Left cardiac atrium (tissue), 4 donors: ENCODE results near the gene SUPT7L. TPM values are rescaled to one million over a fixed set of nuclear protein-coding genes. Genes with fewer than 3 reads are reported as not detected.
A peak's percentile ranks its signal among the peaks of the same experiment; 100 is the strongest.
"Not testable (repeated sequence)": the region's sequence is repeated elsewhere in the genome, so short reads cannot be mapped to it uniquely, and the experiment has no call there.

Experiments
- ATAC-seq, 2 donors: fragments of 200-7000 bp; cut with Tn5 transposase; one replicate each; pipeline ENCODE4 v1.9.1; 2020; ENCODE audit warnings: mild to moderate bottlenecking in 2 of 2, moderate library complexity in 2 of 2
- DNase-seq: peaks from one replicate; pipeline ENCODE4 v3.0.0-alpha.2; 2020
- intact Hi-C, 2 donors: fragments of 100-400 bp; cut with DNase I; formaldehyde crosslinking; loops; one replicate each; pipeline versions ENCODE4 v1.14.1 to v1.15.1; 2022 to 2023
- total RNA-seq, 2 donors: library from RNA; stranded (reverse); fragmentation: NEBNext Ultra II Directional; extraction: Animal tissue kit (Norgen Biotek cat#: 25700); gene quantifications; one replicate each; pipeline ENCODE4 v1.2.1, GENCODE V29; 2021
- donor health status: DM: no; HTN: yes; CAD: no.
- donor health status: DM: no; HTN: yes; CAD: no; lungs with severe emphysema.
- donor health status: DM: yes; HTN: yes; CAD: no.
- donor health status: Dilated cardiomyopathy.

SUPT7L gene
- total RNA-seq, 2 donors from 2014 or later, result 22.6 to 23.6 TPM

GRCh38 chr2:27690052-27690451 lies 26.6 kb upstream of the SUPT7L start:
- ATAC-seq (no peak), DNase-seq (no peak)
- intact Hi-C loops, result no loop called here

GRCh38 chr2:27689424-27689823 lies 26.0 kb upstream of the SUPT7L start:
- intact Hi-C loops, result no loop called here
- ATAC-seq (no peak), DNase-seq (no peak)

DNA sequence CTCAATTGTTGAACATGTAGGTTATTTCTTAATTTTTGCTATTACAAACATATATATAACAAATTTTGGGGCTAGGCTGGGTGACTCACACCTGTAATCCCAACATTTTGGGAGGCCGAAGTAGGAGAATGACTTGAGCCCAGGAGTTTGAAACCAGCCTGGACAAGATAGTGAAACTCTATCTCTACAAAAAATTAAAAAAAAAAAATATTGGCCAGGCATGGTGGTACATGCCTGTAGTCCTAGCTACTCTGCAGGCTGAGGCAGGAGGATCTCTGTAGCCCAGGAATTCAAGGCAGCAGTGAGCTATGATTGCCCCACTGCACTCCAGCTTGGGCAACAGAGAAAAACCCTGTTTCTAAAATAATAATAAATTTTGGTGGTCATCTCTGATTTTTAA lies 23.8 kb upstream of the SUPT7L start:
- intact Hi-C loops, result no loop called here
- DNase-seq, result no peak
- ATAC-seq, result no peak

DNA sequence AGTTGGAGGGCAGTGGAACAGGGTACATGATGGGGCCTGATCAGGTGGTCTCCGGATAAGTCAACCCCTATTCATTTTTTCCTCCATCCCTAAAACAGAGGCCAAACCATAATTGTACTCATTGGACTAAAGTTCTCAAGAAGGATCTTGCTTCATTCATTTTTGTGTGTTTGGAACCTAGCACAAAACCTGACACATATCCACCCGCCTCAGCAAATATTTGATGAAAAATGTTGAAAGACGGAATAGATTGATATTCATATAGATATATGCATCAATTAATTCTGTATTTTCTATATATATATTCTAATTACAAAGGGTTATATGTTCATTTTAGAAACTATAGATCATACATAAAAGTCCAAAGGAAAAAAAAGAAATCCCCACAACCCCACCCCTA lies 22.2 kb upstream of the SUPT7L start:
- intact Hi-C loops, result no loop called here
- DNase-seq, result no peak
- no peak for ATAC-seq

DNA sequence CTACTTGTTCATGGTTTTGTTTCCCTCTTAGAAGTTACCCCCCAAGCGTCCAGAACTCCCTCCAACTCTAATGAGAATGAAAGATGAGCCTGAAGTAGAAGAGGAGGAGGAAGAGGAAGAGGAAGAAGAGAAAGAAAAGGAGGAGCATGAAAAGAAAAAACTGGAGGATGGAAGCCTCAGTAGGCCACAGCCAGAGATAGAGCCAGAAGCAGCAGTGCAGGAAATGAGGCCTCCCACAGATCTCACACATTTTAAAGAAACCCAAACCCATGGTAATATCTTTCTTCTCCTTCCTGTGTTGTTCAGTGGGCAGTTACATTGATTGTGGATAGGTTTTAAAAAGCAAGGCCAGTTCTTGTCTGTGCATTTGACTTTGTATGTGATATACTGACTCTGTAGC lies 21.6 kb upstream of the SUPT7L start:
- DNase-seq, intact Hi-C loops, ATAC-seq: not testable (repeated sequence)

GRCh38 chr2:27683390-27684071 lies 20.1 kb upstream of the SUPT7L start:
- intact Hi-C loops, result no loop called here
- peak; percentile 60 to 70 for ATAC-seq
- DNase-seq, result peak; percentile 80

DNA sequence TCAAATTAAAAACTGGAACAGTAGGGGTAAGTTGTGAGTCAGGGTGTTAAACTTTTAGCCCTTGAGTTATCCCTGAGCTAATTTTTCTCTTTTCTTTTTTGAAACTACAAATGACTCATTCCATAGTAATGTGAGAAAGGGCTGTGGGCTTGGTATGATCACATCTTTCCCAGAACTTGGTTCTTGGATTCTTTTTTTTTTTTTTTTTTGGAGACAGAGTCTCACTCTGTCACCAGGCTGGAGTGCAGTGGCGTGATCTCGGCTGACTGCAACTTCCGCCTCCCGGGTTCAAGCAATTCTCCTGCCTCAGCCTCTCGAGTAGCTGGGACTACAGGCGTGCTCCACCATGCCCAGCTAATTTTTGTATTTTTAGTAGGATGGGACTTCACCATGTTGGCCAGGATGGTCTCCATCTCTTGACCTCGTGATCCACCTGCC lies 18.9 kb upstream of the SUPT7L start:
- intact Hi-C loops, DNase-seq: not testable (repeated sequence)
- peak in 1 of 2 donors; percentile 79 for ATAC-seq

GRCh38 chr2:27681841-27682240 lies 18.4 kb upstream of the SUPT7L start:
- DNase-seq (no peak), ATAC-seq (peak in 1 of 2 donors; percentile 39)
- intact Hi-C loops, result no loop called here

- intact Hi-C loops, result no loop called here
- ATAC-seq (no peak), DNase-seq (no peak)
Observed at GRCh38 chr2:27680571-27680970, 17.2 kb upstream of the SUPT7L start.

- intact Hi-C loops, result no loop called here
- DNase-seq, result no peak
- peak; percentile 68 to 73 for ATAC-seq
Observed at GRCh38 chr2:27672723-27673486, 9.5 kb upstream of the SUPT7L start.

- DNase-seq, result no peak
- no peak for ATAC-seq
- intact Hi-C loops, result no loop called here
Observed at GRCh38 chr2:27671235-27671634, 7.8 kb upstream of the SUPT7L start.

DNA sequence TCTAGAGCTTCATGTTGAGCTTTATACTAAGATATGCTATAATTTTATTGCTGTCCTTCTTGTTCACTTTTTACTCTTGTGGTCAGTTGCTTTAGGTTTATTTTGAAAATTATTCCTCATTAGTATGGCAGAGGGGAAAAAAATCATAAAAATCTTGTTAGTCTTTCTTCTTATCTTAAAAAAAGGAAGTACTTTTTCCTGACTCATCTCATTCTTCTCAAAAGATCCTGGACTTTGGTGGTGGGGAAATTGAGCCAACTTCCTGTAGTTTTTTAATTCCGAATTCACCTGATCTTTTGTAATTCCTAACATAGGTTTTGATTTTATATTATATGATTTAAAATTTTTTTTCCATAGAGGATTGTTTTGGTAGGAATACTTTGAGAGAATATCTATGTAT lies 4.0 kb upstream of the SUPT7L start:
- ATAC-seq (no peak), DNase-seq (no peak)
- intact Hi-C loops, result no loop called here

DNA sequence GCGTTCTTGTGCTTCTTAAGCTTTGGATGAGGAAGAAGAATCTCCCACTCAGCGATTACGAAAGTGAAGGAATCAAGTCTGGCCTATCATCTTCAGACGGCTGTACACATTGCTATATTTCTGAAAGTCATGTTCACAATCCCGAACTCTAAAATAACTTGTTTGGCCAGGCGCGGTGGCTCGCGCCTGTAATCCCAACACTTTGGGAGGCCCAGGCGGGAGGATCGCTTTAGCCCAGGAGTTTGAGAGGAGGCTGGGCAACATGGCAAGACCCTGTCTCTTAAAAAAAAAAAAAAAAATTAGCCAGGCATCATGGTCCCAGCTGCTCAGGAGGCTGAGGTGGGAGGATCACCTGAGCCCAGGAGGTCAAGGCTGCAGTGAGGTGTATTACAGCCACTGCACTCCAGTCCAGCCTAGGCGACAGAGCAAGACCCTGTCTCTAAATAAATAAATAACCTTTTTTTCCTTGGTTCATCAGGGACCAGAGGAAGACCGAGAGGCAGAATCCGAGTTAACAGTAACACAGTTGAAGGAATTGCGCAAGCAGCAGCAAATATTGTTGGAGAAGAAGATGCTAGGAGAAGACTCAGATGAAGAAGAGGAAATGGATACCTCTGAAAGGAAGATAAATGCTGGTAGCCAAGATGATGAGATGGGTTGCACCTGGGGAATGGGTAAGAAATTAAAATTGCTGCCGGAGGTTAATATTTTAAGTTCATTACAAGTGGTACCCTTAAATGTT lies 1.4 kb upstream of the SUPT7L start:
- no peak for ATAC-seq
- intact Hi-C loops, result no loop called here
- no peak for DNase-seq

DNA sequence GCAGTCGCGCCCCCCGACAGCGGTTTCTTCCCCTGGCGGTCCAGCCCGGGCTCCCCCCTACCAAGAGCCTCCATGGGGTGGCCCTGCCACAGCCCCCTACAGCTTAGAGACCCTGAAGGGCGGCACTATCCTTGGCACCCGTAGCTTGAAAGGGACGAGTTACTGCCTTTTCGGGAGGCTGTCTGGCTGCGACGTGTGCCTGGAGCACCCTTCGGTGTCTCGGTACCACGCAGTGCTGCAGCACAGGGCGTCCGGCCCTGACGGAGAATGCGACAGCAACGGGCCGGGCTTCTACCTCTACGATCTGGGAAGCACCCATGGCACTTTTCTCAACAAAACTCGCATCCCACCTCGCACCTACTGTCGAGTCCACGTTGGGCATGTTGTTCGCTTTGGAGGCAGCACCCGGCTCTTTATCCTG lies 750 bp upstream of the SUPT7L start:
- DNase-seq (no peak), ATAC-seq (peak in 1 of 2 donors; percentile 6)
- intact Hi-C loops, result no loop called here

DNA sequence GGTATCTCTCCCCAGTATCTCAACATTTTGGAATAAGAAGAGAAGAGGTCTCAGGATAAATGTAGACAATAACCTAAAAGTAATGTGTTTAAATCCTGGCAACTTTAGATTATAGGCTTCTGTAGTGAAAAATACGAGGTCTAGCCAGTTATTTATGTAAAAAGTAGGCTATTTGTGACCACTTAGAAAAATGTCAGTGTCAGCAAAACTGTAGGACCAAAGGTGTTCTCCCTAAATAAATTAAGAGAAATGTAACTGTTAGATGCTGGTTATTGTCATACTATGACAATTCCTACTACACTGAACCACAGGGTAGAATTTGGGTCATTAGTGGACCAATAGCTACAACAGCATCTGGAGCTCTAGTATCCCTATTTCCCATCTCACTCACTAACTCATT lies 2.0 kb downstream of the SUPT7L start:
- ATAC-seq (no peak), DNase-seq (no peak)
- intact Hi-C loops, result no loop called here

DNA sequence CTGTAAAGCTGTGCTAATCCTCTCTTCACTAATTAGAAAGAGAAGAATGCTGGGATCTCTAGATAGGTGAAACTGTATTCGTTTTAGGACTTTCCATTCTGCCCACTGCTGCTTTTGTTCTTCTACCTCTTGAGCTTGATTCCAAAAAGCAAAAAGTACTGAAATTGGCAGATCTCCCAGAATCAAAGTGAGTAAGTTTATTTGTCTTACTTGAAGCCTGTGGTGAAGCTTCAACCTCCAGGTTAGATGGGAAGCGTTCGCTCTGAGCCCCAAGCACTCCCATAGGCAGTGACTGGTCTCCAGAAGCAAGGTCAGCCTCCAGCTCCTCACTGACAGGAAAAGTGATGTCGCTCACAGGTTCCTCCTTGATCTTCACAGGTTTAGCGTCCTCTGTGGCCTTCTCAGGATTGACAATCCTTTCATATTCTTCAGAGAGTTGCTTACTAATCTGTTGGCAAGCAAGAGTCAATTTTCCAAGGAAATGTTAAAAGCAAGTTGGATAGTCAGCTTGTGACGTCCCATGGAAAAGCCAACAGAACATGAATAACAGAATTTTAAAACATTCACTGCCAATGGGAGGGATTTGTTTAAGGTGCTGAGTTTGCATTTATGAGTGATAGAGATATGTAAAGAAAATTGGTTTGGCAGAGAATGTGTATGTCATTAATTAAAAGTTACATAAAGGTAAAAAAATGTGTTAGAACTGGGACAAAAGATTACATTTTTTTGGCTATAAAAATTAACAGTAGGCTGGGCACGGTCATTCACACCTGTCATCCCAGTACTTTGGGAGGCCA lies 8.1 kb downstream of the SUPT7L start:
- DNase-seq (no peak), ATAC-seq (no peak)
- intact Hi-C loops, result no loop called here

GRCh38 chr2:27653397-27653796 lies 10.0 kb downstream of the SUPT7L start:
- no peak for DNase-seq
- intact Hi-C loops, result no loop called here
- no peak for ATAC-seq

- ATAC-seq (no peak), DNase-seq (no peak)
- intact Hi-C loops, result no loop called here
Observed at GRCh38 chr2:27652790-27653189, 10.6 kb downstream of the SUPT7L start.

- intact Hi-C loops, result no loop called here
- DNase-seq, result no peak
- ATAC-seq, result no peak
Observed at GRCh38 chr2:27652341-27652740, 11.1 kb downstream of the SUPT7L start.
